SK-N-SH (cell line): ENCODE results near the gene ZNF132.

Experiments
- CTCF ChIP-seq: fragments of 200-600 bp; sonication (generic); IDR thresholded peaks from 2 replicates; pipeline ENCODE4 v1.6.1; 2017; ENCODE audit warnings: antibody characterized with exemption, mild to moderate bottlenecking, moderate library complexity
- EZH2phosphoT487 ChIP-seq: fragments of 200-600 bp; sonication (generic); IDR thresholded peaks from 2 replicates; pipeline ENCODE4 v1.6.1; 2017; ENCODE audit warnings: low read depth, mixed run types, mild to moderate bottlenecking, antibody characterized with exemption, moderate library complexity, borderline replicate concordance
- FOXJ3 ChIP-seq: sonication (generic); formaldehyde crosslinking; IDR thresholded peaks from 2 replicates; pipeline ENCODE4 v1.5.1; 2020; ENCODE audit warnings: mild to moderate bottlenecking, missing genetic modification reagents
- FOXM1 ChIP-seq: IDR thresholded peaks from 2 replicates; pipeline ENCODE4 v1.4.0; 2012; ENCODE audit warnings: low read depth, mild to moderate bottlenecking
- IRF3 ChIP-seq: fragments of 150-350 bp; IDR thresholded peaks from 2 replicates; pipeline ENCODE4 v1.6.1; 2016; ENCODE audit warnings: mild to moderate bottlenecking, low read depth, low read length
- MXI1 ChIP-seq: IDR thresholded peaks from 2 replicates; pipeline ENCODE4 v1.6.1; 2012; ENCODE audit warnings: mild to moderate bottlenecking, low read depth, low read length, improper control_type of control experiment
- NRF1 ChIP-seq: IDR thresholded peaks from 2 replicates; pipeline ENCODE4 v1.6.1; 2012; ENCODE audit warnings: low read depth, mild to moderate bottlenecking, low read length
- POLR2AphosphoS5 ChIP-seq: IDR thresholded peaks from 2 replicates; pipeline ENCODE4 v1.6.1; 2012; ENCODE audit warnings: low read depth, low read length
- TF ChIP-seq, protein P1 (sequence below): IDR thresholded peaks from 2 replicates; pipeline ENCODE4 v1.4.0; 2012; ENCODE audit warnings: low read depth, borderline replicate concordance
- TF ChIP-seq, protein P2 (sequence below): IDR thresholded peaks from 2 replicates; pipeline ENCODE4 v1.6.1; 2012; ENCODE audit warnings: mild to moderate bottlenecking, low read depth, low read length, moderate library complexity
- TF ChIP-seq, protein P3 (sequence below): IDR thresholded peaks from 2 replicates; pipeline ENCODE4 v1.4.0; 2012; ENCODE audit warnings: low read depth

DNA sequence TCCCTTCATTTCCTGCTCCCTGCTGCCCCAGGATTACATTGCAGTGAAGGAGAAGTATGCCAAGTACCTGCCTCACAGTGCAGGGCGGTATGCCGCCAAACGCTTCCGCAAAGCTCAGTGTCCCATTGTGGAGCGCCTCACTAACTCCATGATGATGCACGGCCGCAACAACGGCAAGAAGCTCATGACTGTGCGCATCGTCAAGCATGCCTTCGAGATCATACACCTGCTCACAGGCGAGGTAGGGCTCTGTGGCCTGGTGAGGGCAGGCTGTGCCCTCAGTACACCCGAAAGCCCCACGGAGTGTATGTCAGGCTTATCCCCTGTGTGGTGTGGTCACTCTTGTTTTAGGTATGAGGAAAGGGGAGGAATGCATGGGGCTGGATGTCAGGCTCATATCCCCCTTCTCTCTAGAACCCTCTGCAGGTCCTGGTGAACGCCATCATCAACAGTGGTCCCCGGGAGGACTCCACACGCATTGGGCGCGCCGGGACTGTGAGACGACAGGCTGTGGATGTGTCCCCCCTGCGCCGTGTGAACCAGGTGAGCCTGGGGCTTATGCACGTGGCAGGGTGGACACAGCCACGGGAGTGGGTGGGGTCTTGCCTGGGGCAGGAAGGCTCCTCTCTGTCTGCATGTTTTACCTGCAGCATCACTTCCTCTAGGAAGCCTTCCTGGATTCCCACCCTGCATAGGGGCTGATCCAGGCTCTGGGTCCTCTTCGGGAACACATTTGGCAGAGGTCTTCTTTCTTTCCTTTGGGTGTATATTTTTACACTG is 46.8 kb downstream of the ZNF132 start:
- TF ChIP-seq IRF3 (no peak), CTCF (no peak), FOXJ3 (CRISPR knock-in tag) (no peak), POLR2AphosphoS5 (no peak; the same call in 1 of the 2 replicates), NRF1 (no peak), FOXM1 (no peak), EZH2phosphoT487 (no peak), MXI1 (no peak)
- TF ChIP-seq, protein P1, sequence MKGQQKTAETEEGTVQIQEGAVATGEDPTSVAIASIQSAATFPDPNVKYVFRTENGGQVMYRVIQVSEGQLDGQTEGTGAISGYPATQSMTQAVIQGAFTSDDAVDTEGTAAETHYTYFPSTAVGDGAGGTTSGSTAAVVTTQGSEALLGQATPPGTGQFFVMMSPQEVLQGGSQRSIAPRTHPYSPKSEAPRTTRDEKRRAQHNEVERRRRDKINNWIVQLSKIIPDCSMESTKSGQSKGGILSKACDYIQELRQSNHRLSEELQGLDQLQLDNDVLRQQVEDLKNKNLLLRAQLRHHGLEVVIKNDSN: no peak
- TF ChIP-seq, protein P2, sequence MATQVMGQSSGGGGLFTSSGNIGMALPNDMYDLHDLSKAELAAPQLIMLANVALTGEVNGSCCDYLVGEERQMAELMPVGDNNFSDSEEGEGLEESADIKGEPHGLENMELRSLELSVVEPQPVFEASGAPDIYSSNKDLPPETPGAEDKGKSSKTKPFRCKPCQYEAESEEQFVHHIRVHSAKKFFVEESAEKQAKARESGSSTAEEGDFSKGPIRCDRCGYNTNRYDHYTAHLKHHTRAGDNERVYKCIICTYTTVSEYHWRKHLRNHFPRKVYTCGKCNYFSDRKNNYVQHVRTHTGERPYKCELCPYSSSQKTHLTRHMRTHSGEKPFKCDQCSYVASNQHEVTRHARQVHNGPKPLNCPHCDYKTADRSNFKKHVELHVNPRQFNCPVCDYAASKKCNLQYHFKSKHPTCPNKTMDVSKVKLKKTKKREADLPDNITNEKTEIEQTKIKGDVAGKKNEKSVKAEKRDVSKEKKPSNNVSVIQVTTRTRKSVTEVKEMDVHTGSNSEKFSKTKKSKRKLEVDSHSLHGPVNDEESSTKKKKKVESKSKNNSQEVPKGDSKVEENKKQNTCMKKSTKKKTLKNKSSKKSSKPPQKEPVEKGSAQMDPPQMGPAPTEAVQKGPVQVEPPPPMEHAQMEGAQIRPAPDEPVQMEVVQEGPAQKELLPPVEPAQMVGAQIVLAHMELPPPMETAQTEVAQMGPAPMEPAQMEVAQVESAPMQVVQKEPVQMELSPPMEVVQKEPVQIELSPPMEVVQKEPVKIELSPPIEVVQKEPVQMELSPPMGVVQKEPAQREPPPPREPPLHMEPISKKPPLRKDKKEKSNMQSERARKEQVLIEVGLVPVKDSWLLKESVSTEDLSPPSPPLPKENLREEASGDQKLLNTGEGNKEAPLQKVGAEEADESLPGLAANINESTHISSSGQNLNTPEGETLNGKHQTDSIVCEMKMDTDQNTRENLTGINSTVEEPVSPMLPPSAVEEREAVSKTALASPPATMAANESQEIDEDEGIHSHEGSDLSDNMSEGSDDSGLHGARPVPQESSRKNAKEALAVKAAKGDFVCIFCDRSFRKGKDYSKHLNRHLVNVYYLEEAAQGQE: no peak
- TF ChIP-seq, protein P3, sequence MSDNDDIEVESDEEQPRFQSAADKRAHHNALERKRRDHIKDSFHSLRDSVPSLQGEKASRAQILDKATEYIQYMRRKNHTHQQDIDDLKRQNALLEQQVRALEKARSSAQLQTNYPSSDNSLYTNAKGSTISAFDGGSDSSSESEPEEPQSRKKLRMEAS: no peak
